IPS DF 4.7 (cell line): ENCODE measurements around the gene SLC22A23.

ENCODE experiments used
- DNase-seq: peaks from one replicate; pipeline ENCODE4 v3.0.0-alpha.2; 2013; ENCODE audit warnings: low spot score; ENCODE audit errors: extremely low read depth

Gene SLC22A23

GRCh38 chr6:3320238-3320811, 136.5 kb downstream of the SLC22A23 start:
- DNase-seq, result no peak

- no peak for DNase-seq
These were observed 137.1 kb downstream of the SLC22A23 start for GRCh38 chr6:3319610-3320200.

- DNase-seq, result no peak
These were observed 137.9 kb downstream of the SLC22A23 start for GRCh38 chr6:3318821-3319540.

GRCh38 chr6:3318226-3318625, 138.6 kb downstream of the SLC22A23 start:
- DNase-seq, result no peak

- no peak for DNase-seq
These were observed 139.1 kb downstream of the SLC22A23 start for GRCh38 chr6:3317741-3318211.

GRCh38 chr6:3316818-3317217, 140.0 kb downstream of the SLC22A23 start:
- DNase-seq, result no peak

GRCh38 chr6:3316331-3316730, 140.5 kb downstream of the SLC22A23 start:
- DNase-seq, result no peak

- no peak for DNase-seq
These were observed 141.0 kb downstream of the SLC22A23 start for GRCh38 chr6:3315841-3316240.

GRCh38 chr6:3314621-3315467, 142.0 kb downstream of the SLC22A23 start:
- DNase-seq, result no peak

GRCh38 chr6:3314176-3314575, 142.7 kb downstream of the SLC22A23 start:
- no peak for DNase-seq

- DNase-seq, result no peak
These were observed 144.1 kb downstream of the SLC22A23 start for GRCh38 chr6:3312604-3313231.

- DNase-seq, result no peak
These were observed 145.0 kb downstream of the SLC22A23 start for GRCh38 chr6:3311826-3312225.

GRCh38 chr6:3310703-3311102, 146.1 kb downstream of the SLC22A23 start:
- DNase-seq, result no peak

GRCh38 chr6:3310051-3310448, 146.8 kb downstream of the SLC22A23 start:
- DNase-seq, result no peak

- DNase-seq, result no peak
These were observed 147.3 kb downstream of the SLC22A23 start for GRCh38 chr6:3309391-3310050.

- DNase-seq, result no peak
These were observed 148.7 kb downstream of the SLC22A23 start for GRCh38 chr6:3308106-3308505.

- DNase-seq, result no peak
These were observed 149.4 kb downstream of the SLC22A23 start for GRCh38 chr6:3307436-3307835.

- DNase-seq, result no peak
These were observed 150.0 kb downstream of the SLC22A23 start for GRCh38 chr6:3306848-3307247.

- no peak for DNase-seq
These were observed 151.0 kb downstream of the SLC22A23 start for GRCh38 chr6:3305831-3306230.

GRCh38 chr6:3305216-3305565, 151.7 kb downstream of the SLC22A23 start:
- no peak for DNase-seq
